Posterior vena cava (tissue), 2 donors: ENCODE data around the gene CPNE4. TPM values are rescaled to one million over a fixed set of nuclear protein-coding genes. Genes with fewer than 3 reads are reported as not detected.
"Not testable (repeated sequence)": the region's sequence is repeated elsewhere in the genome, so short reads cannot be mapped to it uniquely, and the experiment has no call there.

Experiments
- DNase-seq: peaks from one replicate; pipeline ENCODE4 v3.0.0-alpha.2; 2020; ENCODE audit warnings: low spot score
- intact Hi-C, 2 donors: fragments of 100-400 bp; cut with DNase I; formaldehyde crosslinking; loops; one replicate each; pipeline versions ENCODE4 v1.14.1 to v1.14.2; 2022 to 2023
- long read RNA-seq, 2 donors: library from polyadenylated mRNA; unstranded; transcript quantifications; one replicate each; pipeline ENCODE4 v2.0.0, GENCODE V29; 2020 to 2021
- total RNA-seq, 2 donors: library from RNA; stranded (reverse); fragmentation: NEBNext Ultra II Directional; extraction: Animal tissue kit (Norgen Biotek cat#: 25700); gene quantifications; one replicate each; pipeline ENCODE4 v1.2.1, GENCODE V29; 2021
- donor health status: DM: yes; HTN: yes; CAD: no.
- donor health status: DM: yes; HTN: yes; CAD: no.

CPNE4 gene
- not detected for total RNA-seq
- long read RNA-seq, donor 1, result 0 reads
- long read RNA-seq, donor 2, result 0 reads

GRCh38 chr3:132034486-132035464 lies at the start of gene CPNE4:
TSS of gene CPNE4 (minus strand) at chr3:132035014.
- DNase-seq, result peak; percentile 93
- intact Hi-C loops, result loop anchor here in 1 of 2 donors (5.0 kb wide), 1 partner anchor 987 kb away; no protein-coding TSS in a partner anchor

GRCh38 chr3:132083583-132084279 lies 48.9 kb upstream of the CPNE4 start:
- intact Hi-C loops, result no loop called here
- no peak for DNase-seq

GRCh38 chr3:132083159-132083558 lies 48.3 kb upstream of the CPNE4 start:
- no peak for DNase-seq
- intact Hi-C loops, result no loop called here

- DNase-seq, result no peak
- intact Hi-C loops, result no loop called here
Measured at GRCh38 chr3:132079147-132079546, 44.3 kb upstream of the CPNE4 start.

GRCh38 chr3:132073771-132074170 lies 39.0 kb upstream of the CPNE4 start:
- no peak for DNase-seq
- intact Hi-C loops, result no loop called here

GRCh38 chr3:132071043-132071442 lies 36.2 kb upstream of the CPNE4 start:
- no peak for DNase-seq
- intact Hi-C loops, result no loop called here

- intact Hi-C loops, result no loop called here
- no peak for DNase-seq
Measured at GRCh38 chr3:132064114-132064513, 29.3 kb upstream of the CPNE4 start.

- no peak for DNase-seq
- intact Hi-C loops, result no loop called here
Measured at GRCh38 chr3:132062535-132062934, 27.7 kb upstream of the CPNE4 start.

GRCh38 chr3:132055872-132056271 lies 21.1 kb upstream of the CPNE4 start:
- DNase-seq, result no peak
- intact Hi-C loops, result no loop called here

GRCh38 chr3:132047209-132047608 lies 12.4 kb upstream of the CPNE4 start:
- intact Hi-C loops, result no loop called here

GRCh38 chr3:132044874-132045273 lies 10.1 kb upstream of the CPNE4 start:
- DNase-seq, intact Hi-C loops: not testable (repeated sequence)

More at GRCh38 chr3:132047209-132047608, 12.4 kb upstream of the CPNE4 start:
- DNase-seq, result no peak

GRCh38 chr3:132042681-132043080 lies 7.9 kb upstream of the CPNE4 start:
- intact Hi-C loops, result no loop called here
- DNase-seq, result no peak

GRCh38 chr3:132038198-132038825 lies 3.5 kb upstream of the CPNE4 start:
- intact Hi-C loops, result no loop called here
- no peak for DNase-seq

- no peak for DNase-seq
- intact Hi-C loops, result no loop called here
Measured at GRCh38 chr3:132037581-132037980, 2.8 kb upstream of the CPNE4 start.

- DNase-seq, result no peak
- intact Hi-C loops, result no loop called here
Measured at GRCh38 chr3:132037056-132037455, 2.2 kb upstream of the CPNE4 start.

- DNase-seq, result no peak
- intact Hi-C loops, result loop anchor here in 1 of 2 donors (5.0 kb wide), 1 partner anchor 987 kb away; no protein-coding TSS in a partner anchor
Measured at GRCh38 chr3:132034097-132034485, 723 bp downstream of the CPNE4 start.

GRCh38 chr3:132033471-132033870 lies 1.3 kb downstream of the CPNE4 start:
- DNase-seq, result no peak
- intact Hi-C loops, result loop anchor here in 1 of 2 donors (5.0 kb wide), 1 partner anchor 986 kb away; no protein-coding TSS in a partner anchor

- no peak for DNase-seq
- intact Hi-C loops, result loop anchor here in 1 of 2 donors (5.0 kb wide), 1 partner anchor 986 kb away; no protein-coding TSS in a partner anchor
Measured at GRCh38 chr3:132032959-132033358, 1.9 kb downstream of the CPNE4 start.

- peak; percentile 92 for DNase-seq
- intact Hi-C loops, result no loop called here
Measured at GRCh38 chr3:132029182-132029902, 5.5 kb downstream of the CPNE4 start.
